ENCODE data around the gene SNX5.

DNA sequence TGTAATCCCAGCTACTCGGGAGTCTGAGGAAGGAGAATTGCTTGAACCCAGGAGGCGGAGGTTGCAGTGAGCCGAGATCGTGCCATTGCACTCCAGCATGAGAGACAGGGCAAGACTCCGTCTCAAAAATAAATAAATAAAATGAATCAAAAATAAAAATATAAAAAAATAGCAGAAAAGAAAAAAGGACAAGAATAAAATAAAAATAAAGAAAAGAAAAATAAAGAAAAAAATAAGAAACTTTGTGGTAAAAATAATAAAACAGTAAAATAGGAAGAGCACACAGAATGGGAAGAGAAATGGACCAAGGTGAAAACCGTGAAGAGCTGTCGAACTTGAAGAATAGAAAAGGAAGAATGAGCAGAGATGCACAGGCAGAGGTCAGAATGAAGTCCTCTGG lies 63.0 kb downstream of the SNX5 start:
- TF ChIP-seq, protein P1, sequence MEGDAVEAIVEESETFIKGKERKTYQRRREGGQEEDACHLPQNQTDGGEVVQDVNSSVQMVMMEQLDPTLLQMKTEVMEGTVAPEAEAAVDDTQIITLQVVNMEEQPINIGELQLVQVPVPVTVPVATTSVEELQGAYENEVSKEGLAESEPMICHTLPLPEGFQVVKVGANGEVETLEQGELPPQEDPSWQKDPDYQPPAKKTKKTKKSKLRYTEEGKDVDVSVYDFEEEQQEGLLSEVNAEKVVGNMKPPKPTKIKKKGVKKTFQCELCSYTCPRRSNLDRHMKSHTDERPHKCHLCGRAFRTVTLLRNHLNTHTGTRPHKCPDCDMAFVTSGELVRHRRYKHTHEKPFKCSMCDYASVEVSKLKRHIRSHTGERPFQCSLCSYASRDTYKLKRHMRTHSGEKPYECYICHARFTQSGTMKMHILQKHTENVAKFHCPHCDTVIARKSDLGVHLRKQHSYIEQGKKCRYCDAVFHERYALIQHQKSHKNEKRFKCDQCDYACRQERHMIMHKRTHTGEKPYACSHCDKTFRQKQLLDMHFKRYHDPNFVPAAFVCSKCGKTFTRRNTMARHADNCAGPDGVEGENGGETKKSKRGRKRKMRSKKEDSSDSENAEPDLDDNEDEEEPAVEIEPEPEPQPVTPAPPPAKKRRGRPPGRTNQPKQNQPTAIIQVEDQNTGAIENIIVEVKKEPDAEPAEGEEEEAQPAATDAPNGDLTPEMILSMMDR (IDR thresholded peaks at IDR 0.05), result no peak
- TF ChIP-seq POLR2A (IDR thresholded peaks at IDR 0.05), result no peak
